HUES6 (cell line): ENCODE results near the gene NOTCH2.

Experiments
- H3K27ac ChIP-seq: 2 replicates; pipeline ENCODE4 v1.7.0; 2013; ENCODE audit warnings: low read depth, mild to moderate bottlenecking, low read length, inconsistent platforms
- H3K27me3 ChIP-seq: 2 replicates; pipeline ENCODE4 v1.6.1; 2013; ENCODE audit warnings: low read length; ENCODE audit not compliant: control insufficient read depth, insufficient read depth
- H3K36me3 ChIP-seq: 2 replicates; pipeline ENCODE4 v1.6.1; 2013; ENCODE audit warnings: low read length; ENCODE audit not compliant: control insufficient read depth, insufficient read depth
- H3K4me1 ChIP-seq: 2 replicates; pipeline ENCODE4 v1.6.1; 2013; ENCODE audit warnings: low read length; ENCODE audit not compliant: control insufficient read depth, insufficient read depth
- H3K4me3 ChIP-seq: 2 replicates; pipeline ENCODE4 v1.5.1; 2013; ENCODE audit warnings: low read depth, low read length
- H3K9ac ChIP-seq: one replicate; pipeline ENCODE4 v1.6.1; 2013; ENCODE audit warnings: mild to moderate bottlenecking, low read length
- H3K9me3 ChIP-seq: 2 replicates; pipeline ENCODE4 v1.6.1; 2013; ENCODE audit warnings: low read depth, low read length; ENCODE audit not compliant: control insufficient read depth, insufficient read depth

The NOTCH2 gene

GRCh38 chr1:119937198-119937597 is 132.3 kb downstream of the NOTCH2 start:
- Histone ChIP-seq H3K27ac (no peak overlapping the region), H3K36me3 (peaks cover 52% of the 10 kb centered on the region), H3K4me1 (0 out of 2 replicates have a peak, but pooled peaks cover 10% of the 10 kb centered on the region), H3K27me3 (no peaks in the 10 kb centered on the region), H3K9ac (no peak overlapping the region), H3K4me3 (no peak overlapping the region), H3K9me3 (no peaks in the 10 kb centered on the region)

GRCh38 chr1:119935915-119936314 is 133.5 kb downstream of the NOTCH2 start:
- Histone ChIP-seq H3K4me3 (no peak overlapping the region), H3K36me3 (peaks cover 46% of the 10 kb centered on the region), H3K4me1 (0 out of 2 replicates have a peak, but pooled peaks cover 10% of the 10 kb centered on the region), H3K9ac (no peak overlapping the region), H3K27me3 (no peaks in the 10 kb centered on the region), H3K27ac (no peak overlapping the region), H3K9me3 (no peaks in the 10 kb centered on the region)

DNA sequence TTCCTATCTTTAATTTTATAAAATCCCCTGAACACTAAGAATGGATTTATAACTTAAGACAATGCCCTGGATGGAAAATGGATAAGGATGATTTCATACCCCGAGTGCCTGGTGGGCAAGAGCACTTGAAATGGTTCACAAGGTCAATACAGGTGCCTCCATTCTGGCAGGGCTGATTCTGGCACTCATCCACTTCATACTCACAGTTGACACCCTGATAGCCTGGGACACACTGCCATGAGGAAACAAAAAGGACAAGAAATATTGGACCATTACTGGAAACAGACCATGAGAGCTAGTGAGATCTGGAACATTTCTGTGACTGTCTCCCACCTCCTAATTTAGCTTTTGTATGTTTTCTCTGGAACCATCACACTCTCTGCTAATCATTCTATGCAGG is 134.1 kb downstream of the NOTCH2 start:
- 0 out of 2 replicates have a peak, but pooled peaks cover 10% of the 10 kb centered on the region for H3K4me1 ChIP-seq
- H3K27ac ChIP-seq = no peak overlapping the region
- H3K9ac ChIP-seq = no peak overlapping the region
- no peaks in the 10 kb centered on the region for H3K9me3 ChIP-seq
- H3K27me3 ChIP-seq = no peaks in the 10 kb centered on the region
- no peak overlapping the region for H3K4me3 ChIP-seq
- H3K36me3 ChIP-seq = peaks cover 44% of the 10 kb centered on the region

DNA sequence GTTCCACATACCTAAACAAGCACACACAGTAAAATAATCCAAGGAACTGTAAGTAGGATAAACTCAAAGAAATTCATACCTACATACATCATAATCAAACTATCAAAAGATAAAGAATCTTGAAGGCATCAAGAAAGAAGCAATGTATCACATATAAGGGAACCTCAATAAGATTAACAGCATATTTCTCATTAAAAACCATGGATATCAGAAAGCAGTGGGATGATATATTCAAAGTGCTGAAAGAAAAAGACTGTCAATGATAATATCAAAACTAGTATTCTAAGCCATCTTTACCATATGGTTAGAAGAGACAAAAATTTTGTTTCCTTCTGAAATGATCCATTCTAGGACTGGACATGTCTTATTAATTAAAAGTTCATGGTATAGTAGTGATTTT is 136.1 kb downstream of the NOTCH2 start:
- H3K36me3 ChIP-seq = peaks cover 44% of the 10 kb centered on the region

GRCh38 chr1:119929643-119930315 is 139.7 kb downstream of the NOTCH2 start:
- peaks cover 48% of the 10 kb centered on the region for H3K36me3 ChIP-seq
- no peak overlapping the region for H3K4me3 ChIP-seq
- H3K9ac ChIP-seq = no peak overlapping the region
- no peaks in the 10 kb centered on the region for H3K4me1 ChIP-seq
- H3K27ac ChIP-seq = no peak overlapping the region
- no peaks in the 10 kb centered on the region for H3K27me3 ChIP-seq
- H3K9me3 ChIP-seq = no peaks in the 10 kb centered on the region

More for the DNA sequence above, 136.1 kb downstream of the NOTCH2 start:
- Histone ChIP-seq H3K27me3 (no peaks in the 10 kb centered on the region), H3K4me1 (0 out of 2 replicates have a peak, but pooled peaks cover 10% of the 10 kb centered on the region), H3K9me3 (no peaks in the 10 kb centered on the region), H3K27ac (no peak overlapping the region), H3K9ac (no peak overlapping the region), H3K4me3 (no peak overlapping the region)

GRCh38 chr1:119926553-119926952 is 142.9 kb downstream of the NOTCH2 start:
- H3K4me1 ChIP-seq = no peaks in the 10 kb centered on the region
- peaks cover 61% of the 10 kb centered on the region for H3K36me3 ChIP-seq
- H3K27ac ChIP-seq = no peak overlapping the region
- H3K4me3 ChIP-seq = no peak overlapping the region
- no peak overlapping the region for H3K9ac ChIP-seq
- no peaks in the 10 kb centered on the region for H3K27me3 ChIP-seq
- no peaks in the 10 kb centered on the region for H3K9me3 ChIP-seq

DNA sequence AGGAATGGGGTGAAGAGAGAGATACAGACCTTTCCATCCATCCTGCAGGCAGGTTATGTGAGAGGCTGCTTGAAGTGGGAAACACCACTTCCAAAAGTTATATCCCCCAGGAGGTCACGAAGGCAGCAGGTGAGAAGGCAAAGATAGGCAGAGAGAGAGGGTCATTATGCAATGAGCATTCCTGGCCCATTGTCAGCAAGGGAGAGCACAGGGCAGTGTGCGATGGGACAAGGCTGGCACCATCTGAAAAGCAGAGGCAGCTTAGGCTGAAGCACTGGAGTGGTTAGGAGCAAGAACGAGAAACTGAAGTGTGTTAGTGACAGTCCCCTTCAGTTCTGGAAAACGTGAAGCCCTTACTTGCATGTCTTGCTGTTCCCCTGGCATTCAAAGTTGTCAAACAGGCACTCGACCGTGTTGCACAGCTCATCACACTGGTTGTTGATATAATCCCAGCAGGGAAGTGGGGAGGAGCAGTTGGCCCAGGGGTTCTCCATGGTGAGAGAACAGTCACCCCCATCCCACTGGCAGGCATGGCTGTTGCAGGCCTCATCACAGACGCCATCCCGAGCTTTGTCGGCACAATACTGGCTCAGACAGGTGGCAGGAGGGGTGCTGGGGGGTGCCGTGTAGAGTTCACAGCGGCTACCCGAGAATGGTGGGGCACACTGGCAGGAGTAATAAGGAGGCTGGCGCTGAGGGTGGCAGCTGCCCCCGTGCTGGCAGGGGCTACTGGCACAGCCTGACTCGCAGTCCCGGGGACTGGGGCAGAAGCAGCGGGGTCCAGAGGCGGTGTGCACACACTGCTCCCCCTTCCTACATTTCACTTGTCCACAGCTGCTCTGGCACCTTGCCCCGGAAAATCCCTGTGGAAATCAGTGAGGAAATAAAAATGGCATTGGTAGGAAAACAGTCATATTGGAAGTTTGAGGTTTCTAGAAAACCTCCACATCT is 144.2 kb downstream of the NOTCH2 start:
- Histone ChIP-seq H3K9me3 (no peaks in the 10 kb centered on the region), H3K27me3 (no peaks in the 10 kb centered on the region), H3K9ac (no peak overlapping the region), H3K36me3 (peaks cover 74% of the 10 kb centered on the region), H3K4me3 (no peak overlapping the region), H3K4me1 (no peaks in the 10 kb centered on the region), H3K27ac (no peak overlapping the region)

GRCh38 chr1:119920104-119920968 is 149.1 kb downstream of the NOTCH2 start:
- H3K27ac ChIP-seq = no peak overlapping the region
- H3K9me3 ChIP-seq = no peaks in the 10 kb centered on the region
- H3K4me3 ChIP-seq = no peak overlapping the region
- H3K27me3 ChIP-seq = no peaks in the 10 kb centered on the region
- no peaks in the 10 kb centered on the region for H3K4me1 ChIP-seq
- peaks cover 92% of the 10 kb centered on the region for H3K36me3 ChIP-seq
- no peak overlapping the region for H3K9ac ChIP-seq

DNA sequence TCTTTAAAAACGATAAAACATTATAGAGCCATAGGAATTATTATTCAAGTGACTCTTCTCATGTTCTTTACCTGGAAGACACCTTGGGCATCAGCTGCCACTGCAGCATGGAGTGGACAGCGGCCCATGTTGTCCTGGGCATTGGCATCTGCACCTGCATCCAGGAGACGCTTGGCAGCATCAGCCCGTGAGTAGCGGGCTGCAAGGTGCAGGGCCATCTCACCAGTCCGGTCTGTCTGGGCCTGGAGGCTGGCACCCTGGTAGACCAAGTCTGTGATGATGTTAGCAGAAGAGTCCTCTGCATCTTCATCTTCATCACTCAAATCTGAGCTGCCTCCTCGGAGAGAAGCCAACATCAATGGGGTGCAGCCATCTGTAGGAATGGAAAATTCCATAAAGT is 150.2 kb downstream of the NOTCH2 start:
- no peak overlapping the region for H3K9ac ChIP-seq
- H3K4me3 ChIP-seq = no peak overlapping the region
- H3K9me3 ChIP-seq = no peaks in the 10 kb centered on the region
- no peaks in the 10 kb centered on the region for H3K27me3 ChIP-seq
- H3K27ac ChIP-seq = no peak overlapping the region
- no peaks in the 10 kb centered on the region for H3K4me1 ChIP-seq
- peaks cover 96% of the 10 kb centered on the region for H3K36me3 ChIP-seq

GRCh38 chr1:119918301-119918700 is 151.2 kb downstream of the NOTCH2 start:
- Histone ChIP-seq H3K36me3 (peaks cover 89% of the 10 kb centered on the region), H3K9me3 (no peaks in the 10 kb centered on the region), H3K4me3 (no peak overlapping the region), H3K9ac (no peak overlapping the region), H3K27me3 (no peaks in the 10 kb centered on the region), H3K4me1 (no peaks in the 10 kb centered on the region), H3K27ac (no peak overlapping the region)
